ENCODE data around the gene LINGO4. TPM values are rescaled to one million over a fixed set of nuclear protein-coding genes. Genes with fewer than 3 reads are reported as not detected.

Gene LINGO4, protein sequence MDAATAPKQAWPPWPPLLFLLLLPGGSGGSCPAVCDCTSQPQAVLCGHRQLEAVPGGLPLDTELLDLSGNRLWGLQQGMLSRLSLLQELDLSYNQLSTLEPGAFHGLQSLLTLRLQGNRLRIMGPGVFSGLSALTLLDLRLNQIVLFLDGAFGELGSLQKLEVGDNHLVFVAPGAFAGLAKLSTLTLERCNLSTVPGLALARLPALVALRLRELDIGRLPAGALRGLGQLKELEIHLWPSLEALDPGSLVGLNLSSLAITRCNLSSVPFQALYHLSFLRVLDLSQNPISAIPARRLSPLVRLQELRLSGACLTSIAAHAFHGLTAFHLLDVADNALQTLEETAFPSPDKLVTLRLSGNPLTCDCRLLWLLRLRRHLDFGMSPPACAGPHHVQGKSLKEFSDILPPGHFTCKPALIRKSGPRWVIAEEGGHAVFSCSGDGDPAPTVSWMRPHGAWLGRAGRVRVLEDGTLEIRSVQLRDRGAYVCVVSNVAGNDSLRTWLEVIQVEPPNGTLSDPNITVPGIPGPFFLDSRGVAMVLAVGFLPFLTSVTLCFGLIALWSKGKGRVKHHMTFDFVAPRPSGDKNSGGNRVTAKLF
- not detected for total RNA-seq (2021; fragmentation: NEBNext Ultra II Directional; extraction: Animal tissue kit (Norgen Biotek cat#: 25700))
- long read RNA-seq, result 0 reads

DNA sequence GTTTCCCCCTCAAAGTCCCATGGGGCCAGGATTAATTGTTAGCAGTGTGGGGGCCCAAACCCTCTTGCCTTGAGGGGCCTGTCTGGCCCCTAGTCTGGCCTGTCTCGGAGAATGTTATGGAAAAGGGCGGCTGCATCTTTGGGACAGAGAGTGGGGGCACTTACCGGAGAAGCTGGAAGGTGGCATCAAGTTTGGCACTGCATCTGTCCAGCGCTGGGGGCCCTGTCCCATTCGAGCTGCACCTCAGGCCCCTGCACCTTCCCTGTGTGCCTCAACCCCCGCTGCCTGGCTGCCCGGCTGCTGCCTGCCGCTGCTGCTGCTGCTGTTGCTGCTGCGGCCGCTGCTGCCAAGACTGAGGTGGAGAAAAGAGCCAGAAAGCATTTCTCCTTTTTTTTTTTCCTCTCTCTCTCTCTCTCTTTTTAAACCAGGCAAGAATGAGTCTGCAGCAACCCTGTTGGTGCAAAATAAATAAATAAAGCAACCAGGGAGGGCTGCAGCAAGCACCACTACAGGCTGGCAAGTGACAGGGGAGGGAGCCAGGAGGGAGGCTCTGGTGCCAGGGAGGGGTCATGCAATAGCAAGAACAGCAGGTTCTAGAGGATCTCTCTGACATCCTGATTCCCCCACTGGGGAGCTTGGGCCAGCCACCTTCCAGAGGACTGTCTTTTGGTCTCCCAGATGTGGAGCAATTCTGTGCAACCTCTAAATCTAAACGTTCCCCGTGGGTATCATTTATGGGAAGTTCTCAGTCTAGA lies at the start of gene LINGO4:
Gene LINGO4 (minus strand): TSS at position 354 of the 755 bp plus-strand sequence. CDS start 2,715 bp downstream, outside the sequence.
- no peaks in the 10 kb centered on the region for H3K9me3 Mint-ChIP-seq
- no peaks in the 10 kb centered on the region for H3K36me3 Mint-ChIP-seq (ENCODE audit: low read depth)
- H3K27ac Mint-ChIP-seq, result no peak within 1 kb of the TSS
- DNase-seq, result no peak
- peaks cover 59% of the 10 kb centered on the region for H3K27me3 Mint-ChIP-seq (ENCODE audit: insufficient read depth)
- no peaks in the 10 kb centered on the region for H3K4me1 Mint-ChIP-seq (ENCODE audit: low read depth)
- H3K4me3 Mint-ChIP-seq, result no peak within 1 kb of the TSS
- no peak for TF ChIP-seq CTCF (IDR thresholded peaks at IDR 0.05)

DNA sequence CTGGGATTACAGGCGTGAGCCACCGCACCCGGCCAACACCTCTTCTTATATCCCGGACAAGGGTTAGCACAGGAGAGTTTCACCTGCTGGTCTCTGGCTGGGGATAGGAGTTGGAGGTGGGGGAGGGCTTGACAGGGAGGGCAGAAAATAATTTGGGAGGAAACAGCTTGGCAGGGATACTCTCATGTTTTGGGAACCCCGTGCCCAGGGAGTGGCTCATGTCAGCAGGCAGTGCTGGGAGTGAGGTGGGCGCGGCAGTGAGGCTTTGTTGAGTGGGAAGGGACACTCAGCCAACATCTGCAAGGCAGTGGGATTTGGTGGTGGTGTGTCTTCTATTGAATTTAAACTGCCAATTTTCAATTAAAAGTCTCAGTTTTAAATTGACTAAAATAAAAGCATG lies 49.4 kb upstream of the LINGO4 start:
- no peak for TF ChIP-seq CTCF (IDR thresholded peaks at IDR 0.05)
- no peaks in the 10 kb centered on the region for H3K9me3 Mint-ChIP-seq
- peaks cover 33% of the 10 kb centered on the region for H3K27me3 Mint-ChIP-seq (ENCODE audit: insufficient read depth)
- H3K4me3 Mint-ChIP-seq, result no peak overlapping the region
- no peaks in the 10 kb centered on the region for H3K36me3 Mint-ChIP-seq (ENCODE audit: low read depth)
- H3K4me1 Mint-ChIP-seq (ENCODE audit: low read depth), result peaks cover 20% of the 10 kb centered on the region
- H3K27ac Mint-ChIP-seq, result no peak overlapping the region
- no peak for DNase-seq

DNA sequence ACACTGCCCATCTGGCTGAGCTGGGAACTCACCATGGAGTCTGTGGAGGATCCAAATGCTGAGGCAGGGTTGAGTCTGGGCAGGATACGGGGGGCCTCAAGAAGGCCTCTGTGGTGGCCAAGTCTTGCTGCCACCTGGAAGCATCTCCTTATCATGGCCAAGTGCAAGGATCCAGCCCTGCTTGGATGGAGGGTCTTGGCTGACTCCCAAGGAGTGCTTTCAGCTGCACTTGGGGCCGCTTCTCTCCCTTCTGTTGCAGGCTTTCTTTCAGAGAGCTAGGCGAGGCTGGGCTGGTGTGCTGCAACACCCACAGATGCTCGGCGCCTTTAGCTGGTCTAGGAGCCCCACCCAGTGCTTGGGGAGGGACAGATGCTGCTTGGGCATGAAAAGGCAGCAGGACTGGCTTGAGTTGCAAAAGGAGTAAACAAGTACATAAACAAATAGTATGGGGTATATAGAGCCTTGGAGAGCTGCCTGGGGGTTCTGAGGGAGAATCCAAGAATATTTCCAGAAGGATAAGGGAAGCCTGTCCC lies 48.3 kb upstream of the LINGO4 start, which contains the start of gene THEM5:
Gene THEM5 (minus strand): TSS at position 302 of the 533 bp plus-strand sequence. CDS start 147 bp downstream, at position 155.
- no peak for DNase-seq
- peaks cover 15% of the 10 kb centered on the region for H3K4me1 Mint-ChIP-seq (ENCODE audit: low read depth)
- peaks cover 41% of the 10 kb centered on the region for H3K27me3 Mint-ChIP-seq (ENCODE audit: insufficient read depth)
- no peaks in the 10 kb centered on the region for H3K36me3 Mint-ChIP-seq (ENCODE audit: low read depth)
- no peaks in the 10 kb centered on the region for H3K9me3 Mint-ChIP-seq
- no peak within 1 kb of the TSS for H3K4me3 Mint-ChIP-seq
- no peak for TF ChIP-seq CTCF (IDR thresholded peaks at IDR 0.05)
- H3K27ac Mint-ChIP-seq, result no peak within 1 kb of the TSS

- Mint-ChIP-seq H3K4me3 (no peak overlapping the region), H3K36me3 (ENCODE audit: low read depth) (no peaks in the 10 kb centered on the region), H3K27me3 (ENCODE audit: insufficient read depth) (peaks cover 48% of the 10 kb centered on the region), H3K4me1 (ENCODE audit: low read depth) (peaks cover 9% of the 10 kb centered on the region), H3K9me3 (no peaks in the 10 kb centered on the region), H3K27ac (no peak overlapping the region)
- no peak for DNase-seq
- no peak for TF ChIP-seq CTCF (IDR thresholded peaks at IDR 0.05)
Measured at GRCh38 chr1:151852733-151853132, 47.5 kb upstream of the LINGO4 start.

DNA sequence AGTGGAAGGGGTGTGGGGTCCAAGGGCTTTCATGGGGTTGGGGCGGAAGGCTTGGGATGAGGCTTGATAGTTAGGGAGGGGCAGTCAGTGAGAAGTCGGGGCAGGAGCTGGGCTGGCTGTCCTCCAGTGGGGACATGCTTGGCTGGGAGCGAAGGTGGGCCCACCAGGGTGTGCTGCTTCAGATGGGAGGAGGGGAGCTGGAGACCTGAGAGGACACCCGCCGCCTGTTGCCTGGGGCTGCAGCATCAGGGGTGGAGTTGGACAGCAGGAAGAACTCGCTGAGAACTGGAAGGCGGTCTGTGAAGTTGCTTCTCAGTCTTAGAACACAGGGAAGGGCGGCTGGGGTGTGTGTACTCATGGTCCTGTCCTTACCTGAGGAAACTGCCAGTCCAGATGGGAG lies 46.7 kb upstream of the LINGO4 start:
- H3K9me3 Mint-ChIP-seq, result no peaks in the 10 kb centered on the region
- H3K4me3 Mint-ChIP-seq, result no peak overlapping the region
- DNase-seq, result no peak
- H3K36me3 Mint-ChIP-seq (ENCODE audit: low read depth), result no peaks in the 10 kb centered on the region
- no peak for TF ChIP-seq CTCF (IDR thresholded peaks at IDR 0.05)
- peaks cover 9% of the 10 kb centered on the region for H3K4me1 Mint-ChIP-seq (ENCODE audit: low read depth)
- no peak overlapping the region for H3K27ac Mint-ChIP-seq
- H3K27me3 Mint-ChIP-seq (ENCODE audit: insufficient read depth), result peaks cover 50% of the 10 kb centered on the region

All from HFFc6 (cell line).